Vagina (tissue), 2 donors: ENCODE measurements around the gene DMD. TPM values are rescaled to one million over a fixed set of nuclear protein-coding genes. Genes with fewer than 3 reads are reported as not detected.

Source experiments
- DNase-seq, 2 donors: peaks; one replicate each; pipeline ENCODE4 v3.0.0-alpha.2; 2017; ENCODE audit errors: extremely low spot score in 2 of 2
- H3K27ac ChIP-seq: fragments of 200-600 bp; sonication (generic); one replicate; pipeline ENCODE4 v1.5.1; 2019
- H3K27me3 ChIP-seq: fragments of 200-600 bp; sonication (generic); one replicate; pipeline ENCODE4 v1.5.1; 2019
- H3K36me3 ChIP-seq, 2 donors: fragments of 200-600 bp; sonication (generic); one replicate each; pipeline ENCODE4 v1.5.1; 2017 to 2019
- H3K4me1 ChIP-seq: fragments of 200-600 bp; sonication (generic); one replicate; pipeline ENCODE4 v1.5.1; 2019
- H3K4me3 ChIP-seq, 2 donors: fragments of 200-600 bp; sonication (generic); 1 replicate in 1 of 2; 2 replicates in 1 of 2; pipeline ENCODE4 v1.5.1; 2016 to 2019
- H3K9me3 ChIP-seq: fragments of 200-600 bp; sonication (generic); one replicate; pipeline ENCODE4 v1.5.1; 2019
- CTCF ChIP-seq, 3 experiments: fragments of 450-650 bp in 2 of 3; fragments of 200-600 bp in 1 of 3; sonication (generic) in 1 of 3; IDR thresholded peaks; one replicate each; pipeline ENCODE4 v1.5.1; 2017 to 2019; ENCODE audit warnings: antibody characterized with exemption in 3 of 3, mild to moderate bottlenecking in 2 of 3, moderate library complexity in 2 of 3
- POLR2A ChIP-seq, 2 donors: fragments of 450-650 bp; IDR thresholded peaks; one replicate each; pipeline ENCODE4 v1.6.1; 2017; ENCODE audit warnings: antibody characterized with exemption in 2 of 2, mild to moderate bottlenecking in 2 of 2, moderate library complexity in 2 of 2
- POLR2AphosphoS5 ChIP-seq, 2 donors: sonication (generic); formaldehyde crosslinking; IDR thresholded peaks; one replicate each; pipeline ENCODE4 v1.9.0; 2017; ENCODE audit warnings: antibody characterized with exemption in 2 of 2, mild to moderate bottlenecking in 2 of 2, low read depth in 1 of 2; ENCODE audit not compliant: insufficient read depth in 1 of 2
- intact Hi-C: fragments of 100-400 bp; cut with DNase I; formaldehyde crosslinking; loops from one replicate; pipeline ENCODE4 v1.15.1; 2023
- total RNA-seq: library from RNA; depleted of rRNA; stranded (reverse); fragments of >200 nt; gene quantifications from one replicate; pipeline ENCODE4 v1.2.3, GENCODE V29; 2016

DMD gene
- total RNA-seq, 1 donor from 2014 or later, result 25.8 TPM

GRCh38 chrX:31225819-31226218 is 1985.5 kb downstream of the DMD start:
- no peak overlapping the region for H3K4me3 ChIP-seq
- TF ChIP-seq POLR2AphosphoS5 (IDR thresholded peaks at IDR 0.05; ENCODE audit: insufficient read depth in 1 of 2, low read depth in 1 of 2) (no peak), CTCF (IDR thresholded peaks at IDR 0.05) (no peak), POLR2A (IDR thresholded peaks at IDR 0.05) (no peak)
- no peaks in the 10 kb centered on the region for H3K9me3 ChIP-seq
- no peaks in the 10 kb centered on the region for H3K4me1 ChIP-seq
- intact Hi-C loops, result no loop called here
- DNase-seq, result no peak
- H3K27ac ChIP-seq, result no peak overlapping the region
- no peaks in the 10 kb centered on the region for H3K36me3 ChIP-seq
- H3K27me3 ChIP-seq, result no peaks in the 10 kb centered on the region

DNA sequence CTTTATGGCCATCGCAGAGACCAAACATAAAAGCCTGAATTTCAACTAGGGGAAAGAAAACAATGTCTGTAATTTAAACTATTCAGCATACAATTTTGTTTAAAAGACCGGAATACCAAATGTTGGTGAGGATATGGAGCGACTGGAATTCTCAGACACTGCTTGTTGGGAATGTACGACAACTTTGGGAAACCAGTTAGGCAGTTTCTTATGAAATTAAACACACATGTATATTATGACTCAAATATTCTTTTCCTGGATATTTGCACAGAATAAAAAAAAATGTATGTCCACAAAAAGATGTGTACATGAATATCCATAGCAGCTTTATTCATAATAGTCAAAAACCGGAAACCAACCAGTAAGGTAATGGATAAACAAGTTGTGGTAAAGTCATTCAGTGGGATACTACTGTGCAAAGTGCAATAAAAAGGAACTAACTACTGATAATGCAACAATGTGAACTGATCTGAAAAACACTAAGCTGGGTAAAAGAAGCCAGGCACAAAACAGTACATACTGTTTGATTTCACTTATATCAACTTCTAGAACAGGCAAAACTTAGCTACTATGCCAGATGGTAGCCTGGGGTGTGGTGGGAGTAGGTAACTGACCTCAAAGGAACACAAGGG is 1986.9 kb downstream of the DMD start:
- no peaks in the 10 kb centered on the region for H3K27me3 ChIP-seq
- no peak for DNase-seq
- TF ChIP-seq CTCF (IDR thresholded peaks at IDR 0.05), result no peak
- no peak for TF ChIP-seq POLR2AphosphoS5 (IDR thresholded peaks at IDR 0.05; ENCODE audit: insufficient read depth in 1 of 2, low read depth in 1 of 2)
- TF ChIP-seq POLR2A (IDR thresholded peaks at IDR 0.05), result no peak
- no peaks in the 10 kb centered on the region for H3K4me1 ChIP-seq
- intact Hi-C loops, result no loop called here
- no peak overlapping the region for H3K27ac ChIP-seq
- no peak overlapping the region for H3K4me3 ChIP-seq
- no peaks in the 10 kb centered on the region for H3K36me3 ChIP-seq
- H3K9me3 ChIP-seq, result no peaks in the 10 kb centered on the region

- TF ChIP-seq POLR2A (IDR thresholded peaks at IDR 0.05) (no peak), CTCF (IDR thresholded peaks at IDR 0.05) (no peak), POLR2AphosphoS5 (IDR thresholded peaks at IDR 0.05; ENCODE audit: insufficient read depth in 1 of 2, low read depth in 1 of 2) (no peak)
- no peak for DNase-seq
- Histone ChIP-seq H3K27ac (no peak overlapping the region), H3K27me3 (no peaks in the 10 kb centered on the region), H3K4me3 (no peak overlapping the region), H3K36me3 (no peaks in the 10 kb centered on the region), H3K9me3 (no peaks in the 10 kb centered on the region), H3K4me1 (no peaks in the 10 kb centered on the region)
- intact Hi-C loops, result no loop called here
These were observed 1987.5 kb downstream of the DMD start for GRCh38 chrX:31223817-31224216.

DNA sequence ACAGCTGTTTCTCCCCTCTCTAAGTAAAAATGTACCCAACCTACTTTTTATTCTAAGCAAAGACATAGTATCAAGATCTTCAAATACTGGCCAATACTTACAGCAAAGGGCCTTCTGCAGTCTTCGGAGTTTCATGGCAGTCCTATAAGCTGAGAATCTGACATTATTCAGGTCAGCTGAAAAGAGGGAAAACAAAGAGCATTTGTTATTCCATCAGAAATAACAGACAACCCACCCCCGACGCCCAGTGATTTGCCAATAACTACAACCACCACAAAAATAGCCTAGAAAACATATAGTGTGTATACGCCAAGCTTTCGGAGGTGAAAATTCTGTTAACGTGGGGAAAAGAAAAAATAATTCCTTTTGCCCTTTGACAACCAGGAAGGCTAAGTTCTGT is 1988.4 kb downstream of the DMD start:
- H3K9me3 ChIP-seq, result no peaks in the 10 kb centered on the region
- no peaks in the 10 kb centered on the region for H3K36me3 ChIP-seq
- no peak overlapping the region for H3K4me3 ChIP-seq
- no peaks in the 10 kb centered on the region for H3K4me1 ChIP-seq
- intact Hi-C loops, result no loop called here
- DNase-seq, result no peak
- H3K27ac ChIP-seq, result no peak overlapping the region
- TF ChIP-seq POLR2A (IDR thresholded peaks at IDR 0.05) (no peak), CTCF (IDR thresholded peaks at IDR 0.05) (no peak), POLR2AphosphoS5 (IDR thresholded peaks at IDR 0.05; ENCODE audit: insufficient read depth in 1 of 2, low read depth in 1 of 2) (no peak)
- H3K27me3 ChIP-seq, result no peaks in the 10 kb centered on the region

- intact Hi-C loops, result no loop called here
- Histone ChIP-seq H3K27me3 (no peaks in the 10 kb centered on the region), H3K4me3 (no peak overlapping the region), H3K36me3 (no peaks in the 10 kb centered on the region), H3K4me1 (no peaks in the 10 kb centered on the region), H3K9me3 (no peaks in the 10 kb centered on the region), H3K27ac (no peak overlapping the region)
- no peak for TF ChIP-seq CTCF (IDR thresholded peaks at IDR 0.05)
- no peak for TF ChIP-seq POLR2AphosphoS5 (IDR thresholded peaks at IDR 0.05; ENCODE audit: insufficient read depth in 1 of 2, low read depth in 1 of 2)
- TF ChIP-seq POLR2A (IDR thresholded peaks at IDR 0.05), result no peak
- no peak for DNase-seq
These were observed 1992.2 kb downstream of the DMD start for GRCh38 chrX:31219174-31219573.
